Loucy (cell line): ENCODE results near the gene SEC31A.

Experiments used
- EZH2phosphoT487 ChIP-seq: fragments of 200-600 bp; IDR thresholded peaks from 2 replicates; pipeline ENCODE4 v1.6.1; 2018; ENCODE audit warnings: antibody characterized with exemption, mild to moderate bottlenecking, moderate library complexity, borderline replicate concordance
- TF ChIP-seq, protein P1 (sequence below): fragments of 200-600 bp; sonication (generic); conservative IDR thresholded peaks from 2 replicates; pipeline ENCODE4 v1.5.1; 2014; ENCODE audit warnings: mild to moderate bottlenecking, antibody characterized with exemption, low read length

DNA sequence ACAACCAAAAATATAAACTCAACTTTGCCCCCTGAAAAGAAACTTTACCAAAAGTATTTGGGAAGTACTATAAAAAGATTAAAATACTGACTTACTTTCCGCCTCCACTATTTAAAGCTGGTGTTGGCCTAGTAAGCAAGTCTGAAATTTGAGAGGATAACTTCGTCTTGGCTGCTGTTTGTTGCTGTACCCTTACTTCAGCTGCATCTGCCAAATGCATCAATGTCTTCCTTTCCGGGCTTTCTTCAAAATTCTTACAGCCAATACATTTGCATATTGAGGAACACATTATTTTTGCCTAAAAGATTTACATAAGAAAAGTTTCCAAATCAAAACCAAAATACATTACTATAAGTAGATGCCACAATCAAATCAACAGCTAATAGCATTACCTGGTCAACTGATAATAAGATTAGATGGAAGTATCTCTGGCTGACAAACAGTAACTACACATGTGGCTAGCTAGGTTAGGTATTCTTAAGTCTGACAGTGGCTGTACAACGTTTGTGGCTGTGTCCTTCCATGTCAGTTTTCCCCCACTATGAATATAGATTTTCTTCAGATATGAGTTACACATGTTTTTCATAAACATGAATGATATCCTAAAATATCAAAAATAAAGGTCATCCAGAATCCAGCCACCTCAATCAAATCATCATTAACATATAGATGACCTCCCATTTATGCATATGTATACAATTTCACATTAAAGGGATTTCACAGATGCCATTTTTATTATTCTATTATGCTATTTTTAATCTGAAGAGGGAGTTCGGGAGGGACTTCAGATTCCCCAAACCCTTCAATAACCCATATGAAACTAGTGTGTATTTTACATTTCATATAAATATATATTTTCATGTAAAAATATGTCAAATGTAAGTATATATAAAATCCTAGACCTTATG, 40.1 kb upstream of the SEC31A start:
- TF ChIP-seq, protein P1, sequence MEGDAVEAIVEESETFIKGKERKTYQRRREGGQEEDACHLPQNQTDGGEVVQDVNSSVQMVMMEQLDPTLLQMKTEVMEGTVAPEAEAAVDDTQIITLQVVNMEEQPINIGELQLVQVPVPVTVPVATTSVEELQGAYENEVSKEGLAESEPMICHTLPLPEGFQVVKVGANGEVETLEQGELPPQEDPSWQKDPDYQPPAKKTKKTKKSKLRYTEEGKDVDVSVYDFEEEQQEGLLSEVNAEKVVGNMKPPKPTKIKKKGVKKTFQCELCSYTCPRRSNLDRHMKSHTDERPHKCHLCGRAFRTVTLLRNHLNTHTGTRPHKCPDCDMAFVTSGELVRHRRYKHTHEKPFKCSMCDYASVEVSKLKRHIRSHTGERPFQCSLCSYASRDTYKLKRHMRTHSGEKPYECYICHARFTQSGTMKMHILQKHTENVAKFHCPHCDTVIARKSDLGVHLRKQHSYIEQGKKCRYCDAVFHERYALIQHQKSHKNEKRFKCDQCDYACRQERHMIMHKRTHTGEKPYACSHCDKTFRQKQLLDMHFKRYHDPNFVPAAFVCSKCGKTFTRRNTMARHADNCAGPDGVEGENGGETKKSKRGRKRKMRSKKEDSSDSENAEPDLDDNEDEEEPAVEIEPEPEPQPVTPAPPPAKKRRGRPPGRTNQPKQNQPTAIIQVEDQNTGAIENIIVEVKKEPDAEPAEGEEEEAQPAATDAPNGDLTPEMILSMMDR = no peak
- no peak for TF ChIP-seq EZH2phosphoT487
